ENCODE data around the gene MNAT1.

GRCh38 chr14:60986500-60986899, 251.9 kb downstream of the MNAT1 start:
- no peak for TF ChIP-seq CTCF (IDR thresholded peaks at IDR 0.05 in 2 of 3, conservative IDR thresholded peaks at IDR 0.05 in 1 of 3; ENCODE audit: insufficient read depth in 2 of 3, low read depth in 1 of 3, low read length in 3 of 3)
- TF ChIP-seq ELF2 (CRISPR knock-in tag; IDR thresholded peaks at IDR 0.05), result no peak
- no peak for TF ChIP-seq JUN (IDR thresholded peaks at IDR 0.05; ENCODE audit: borderline replicate concordance, low read depth, low read length)
- TF ChIP-seq JUN (CRISPR knock-in tag; IDR thresholded peaks at IDR 0.05; ENCODE audit: borderline replicate concordance), result no peak
- TF ChIP-seq TAF1 (IDR thresholded peaks at IDR 0.05; ENCODE audit: control insufficient read depth, extremely low read depth, insufficient read depth, low read length, severe bottlenecking), result no peak
- TF ChIP-seq TRIM28 (IDR thresholded peaks at IDR 0.05), result no peak
- no peak for TF ChIP-seq POLR2AphosphoS5 (IDR thresholded peaks at IDR 0.05; ENCODE audit: control insufficient read depth, insufficient read depth, low read depth, low read length)
- TF ChIP-seq SOX6 (IDR thresholded peaks at IDR 0.05), result no peak
- no peak for TF ChIP-seq ZNF184 (CRISPR knock-in tag; IDR thresholded peaks at IDR 0.05)
- TF ChIP-seq NCOA2 (IDR thresholded peaks at IDR 0.05; ENCODE audit: partially characterized antibody in 2 of 2), result no peak
- TF ChIP-seq ZBTB33 (CRISPR knock-in tag; IDR thresholded peaks at IDR 0.05), result no peak
- no peak for TF ChIP-seq EP300 (IDR thresholded peaks at IDR 0.05; ENCODE audit: low read length)

All from K562 (cell line).